HCT116 (cell line): ENCODE results near the gene LIN7A. TPM values are rescaled to one million over a fixed set of nuclear protein-coding genes. Genes with fewer than 3 reads are reported as not detected.

Source experiments
- ATAC-seq: fragments of 200-7000 bp; cut with Tn5 transposase; 2 replicates; pipeline ENCODE4 v1.9.1; 2020; ENCODE audit warnings: mild to moderate bottlenecking, moderate library complexity
- BruUV-seq: library from RNA; stranded (reverse); fragments of 400-500 nt; replicated peaks from 2 replicates; lab custom pipeline; 2021; lab: Mats Ljungman, UMichigan
- CTCF ChIA-PET: fragments of 300-600 bp; sonication (Branson Sonifier 250); formaldehyde crosslinking; loops from one replicate; lab custom pipeline; 2021; ENCODE audit warnings: antibody characterized with exemption; lab: Charles Lee
- POLR2A ChIA-PET: fragments of 300-600, 350-600 bp; sonication (Branson Sonifier 250); formaldehyde crosslinking; loops from one replicate; lab custom pipeline; 2021; ENCODE audit warnings: antibody characterized with exemption; lab: Charles Lee
- RAD21 ChIA-PET, 2 experiments: fragments of 300-600 bp; sonication (Branson Sonifier 250); formaldehyde crosslinking; loops; one replicate each; lab custom pipeline; 2023; ENCODE audit warnings: low total read pairs in 2 of 2; ENCODE audit not compliant: uncharacterized antibody in 2 of 2, unreplicated experiment in 2 of 2, low non-redundant PET in 1 of 2; lab: Charles Lee
- DNase-seq: peaks from one replicate; pipeline ENCODE4 v3.0.0-alpha.2; 2010; ENCODE audit warnings: low read depth, low spot score
- H2AFZ ChIP-seq: fragments of 200-600 bp; shearing (Covaris generic), sonication (generic); 2 replicates; pipeline ENCODE4 v1.6.1; 2017; ENCODE audit warnings: low read depth, mixed run types, mixed read lengths, antibody characterized with exemption, low read length; ENCODE audit not compliant: poor library complexity, severe bottlenecking
- H3K27ac ChIP-seq: 2 replicates; pipeline ENCODE4 v1.5.1; 2012; ENCODE audit warnings: low read depth, low read length
- H3K27me3 ChIP-seq: fragments of 200-600 bp; sonication (generic); 2 replicates; pipeline ENCODE4 v1.6.1; 2016; ENCODE audit warnings: mixed run types, low read length, mixed read lengths; ENCODE audit not compliant: insufficient read depth
- H3K36me3 ChIP-seq, 2 experiments: fragments of 200-500 bp in 1 of 2; fragments of 200-600 bp in 1 of 2; sonication (Bioruptor generic) in 1 of 2; sonication (generic) in 1 of 2; 2 replicates each; pipeline versions ENCODE4 v1.5.1 to v1.6.1; 2014 to 2016; ENCODE audit warnings: low read length in 2 of 2, inconsistent platforms in 1 of 2, mixed read lengths in 1 of 2, mixed run types in 1 of 2; ENCODE audit not compliant: insufficient read depth in 2 of 2, control insufficient read depth in 1 of 2
- H3K4me1 ChIP-seq, 2 experiments: fragments of 200-600 bp in 1 of 2; sonication (generic) in 1 of 2; 2 replicates each; pipeline versions ENCODE4 v1.5.1 to v1.6.1; 2012 to 2017; ENCODE audit warnings: low read length in 2 of 2, inconsistent platforms in 1 of 2, mild to moderate bottlenecking in 1 of 2, mixed read lengths in 1 of 2, mixed run types in 1 of 2, moderate library complexity in 1 of 2; ENCODE audit not compliant: insufficient read depth in 2 of 2, control insufficient read depth in 1 of 2
- H3K4me2 ChIP-seq: fragments of 200-600 bp; sonication (generic); 2 replicates; pipeline ENCODE4 v1.6.1; 2017; ENCODE audit warnings: mixed run types, low read length, mixed read lengths
- H3K4me3 ChIP-seq, 2 experiments: fragments of 200-600 bp in 1 of 2; sonication (generic) in 1 of 2; replicated peaks in 1 of 2; 2 replicates each; pipeline ENCODE4 v1.5.1; 2011 to 2016; ENCODE audit warnings: low read length in 2 of 2, control low read depth in 1 of 2, low read depth in 1 of 2, mild to moderate bottlenecking in 1 of 2, mixed read lengths in 1 of 2, mixed run types in 1 of 2
- H3K79me2 ChIP-seq: fragments of 200-600 bp; sonication (generic); 2 replicates; pipeline ENCODE4 v1.6.1; 2017; ENCODE audit warnings: mild to moderate bottlenecking, mixed run types, low read length, moderate library complexity, mixed read lengths; ENCODE audit not compliant: insufficient read depth
- H3K9ac ChIP-seq: fragments of 200-600 bp; sonication (generic); 2 replicates; pipeline ENCODE4 v1.6.1; 2016; ENCODE audit warnings: low read length, mixed read lengths
- H3K9me2 ChIP-seq: fragments of 200-600 bp; sonication (generic), shearing (Covaris generic); 2 replicates; pipeline ENCODE4 v1.6.1; 2017; ENCODE audit warnings: mixed run types, mild to moderate bottlenecking, moderate library complexity; ENCODE audit not compliant: insufficient read depth
- H3K9me3 ChIP-seq, 2 experiments: fragments of 200-500 bp in 1 of 2; fragments of 200-600 bp in 1 of 2; sonication (Bioruptor generic) in 1 of 2; sonication (generic) in 1 of 2; 2 replicates each; pipeline ENCODE4 v1.6.1; 2014 to 2017; ENCODE audit warnings: low read length in 2 of 2, mixed read lengths in 2 of 2, inconsistent platforms in 1 of 2, low read depth in 1 of 2, mild to moderate bottlenecking in 1 of 2, mixed run types in 1 of 2, moderate library complexity in 1 of 2; ENCODE audit not compliant: control insufficient read depth in 1 of 2, insufficient read depth in 1 of 2
- H4K20me1 ChIP-seq: fragments of 200-600 bp; sonication (generic), shearing (Covaris generic); 2 replicates; pipeline ENCODE4 v1.6.1; 2017; ENCODE audit warnings: mixed run types, mild to moderate bottlenecking, moderate library complexity; ENCODE audit not compliant: insufficient read depth
- ATF3 ChIP-seq: IDR thresholded peaks from 2 replicates; pipeline ENCODE4 v1.6.1; 2012
- CBX3 ChIP-seq: IDR thresholded peaks from 2 replicates; pipeline ENCODE4 v1.6.1; 2012; ENCODE audit warnings: low read depth
- CEBPB ChIP-seq: IDR thresholded peaks from 2 replicates; pipeline ENCODE4 v1.6.1; 2012; ENCODE audit warnings: low read depth
- EGR1 ChIP-seq: IDR thresholded peaks from 2 replicates; pipeline ENCODE4 v1.6.1; 2012; ENCODE audit warnings: low read depth
- ELF1 ChIP-seq: IDR thresholded peaks from 2 replicates; pipeline ENCODE4 v1.6.1; 2012; ENCODE audit warnings: low read depth, borderline replicate concordance
- POLR2AphosphoS5 ChIP-seq: IDR thresholded peaks from 2 replicates; pipeline ENCODE4 v1.6.1; 2011; ENCODE audit warnings: mild to moderate bottlenecking, low read depth, low read length, moderate library complexity
- RAD21 ChIP-seq: IDR thresholded peaks from 2 replicates; pipeline ENCODE4 v1.6.1; 2012; ENCODE audit warnings: low read depth, mild to moderate bottlenecking
- SIN3A ChIP-seq: IDR thresholded peaks from 2 replicates; pipeline ENCODE4 v1.6.1; 2012; ENCODE audit warnings: low read depth
- SP1 ChIP-seq: IDR thresholded peaks from 2 replicates; pipeline ENCODE4 v1.6.1; 2012; ENCODE audit warnings: low read depth
- TCF7L2 ChIP-seq: IDR thresholded peaks from 2 replicates; pipeline ENCODE4 v1.7.0; 2011; ENCODE audit warnings: borderline replicate concordance, inconsistent platforms; ENCODE audit not compliant: insufficient read depth, insufficient read length; ENCODE audit errors: extremely low read depth
- ZBTB33 ChIP-seq: IDR thresholded peaks from 2 replicates; pipeline ENCODE4 v1.6.1; 2011; ENCODE audit warnings: mild to moderate bottlenecking, low read length, moderate library complexity; ENCODE audit not compliant: insufficient replicate concordance; ENCODE audit errors: extremely low read depth
- ZNF274 ChIP-seq: fragments of 200-500 bp; sonication (Bioruptor generic); IDR thresholded peaks from 2 replicates; pipeline ENCODE4 v1.6.1; 2014; ENCODE audit warnings: mild to moderate bottlenecking, low read depth, low read length, inconsistent platforms
- intact Hi-C: fragments of 100-400 bp; cut with micrococcal nuclease; formaldehyde crosslinking; loops from 2 replicates; pipeline ENCODE4 v1.10.0; 2022
- total RNA-seq: library from RNA; stranded (reverse); gene quantifications from one replicate; pipeline ENCODE4 v1.2.1, GENCODE V29; 2021; ENCODE audit not compliant: unreplicated experiment
- TF ChIP-seq, protein P1 (sequence below): IDR thresholded peaks from 2 replicates; pipeline ENCODE4 v1.6.1; 2012
- TF ChIP-seq, protein P2 (sequence below): IDR thresholded peaks from 2 replicates; pipeline ENCODE4 v1.6.1; 2012; ENCODE audit warnings: low read depth

The LIN7A gene
- total RNA-seq, 1 experiment from 2014 or later: 1.5 TPM

- Histone ChIP-seq H3K79me2 (no peaks in the 10 kb centered on the region), H3K27me3 (no peaks in the 10 kb centered on the region; the same call in 1 of the 2 replicates), H3K36me3 (no peaks in the 10 kb centered on the region), H3K4me2 (no peak overlapping the region), H3K9me2 (0 out of 2 replicates have a peak, but pooled peaks cover 6% of the 10 kb centered on the region), H4K20me1 (no peaks in the 10 kb centered on the region), H3K4me1 (no peaks in the 10 kb centered on the region), H3K4me3 (no peak overlapping the region), H3K27ac (no peak overlapping the region), H3K9me3 (no peaks in the 10 kb centered on the region), H3K9ac (no peak overlapping the region), H2AFZ (no peak overlapping the region)
- intact Hi-C loops: no loop called here
- no TSS peak for BruUV-seq
- ATAC-seq (no peak), DNase-seq (no peak)
- CTCF ChIA-PET: no interaction called here
- RAD21 ChIA-PET: no interaction called here
- POLR2A ChIA-PET: no interaction called here
- no peak for TF ChIP-seq ZBTB33
- TF ChIP-seq, protein P1, sequence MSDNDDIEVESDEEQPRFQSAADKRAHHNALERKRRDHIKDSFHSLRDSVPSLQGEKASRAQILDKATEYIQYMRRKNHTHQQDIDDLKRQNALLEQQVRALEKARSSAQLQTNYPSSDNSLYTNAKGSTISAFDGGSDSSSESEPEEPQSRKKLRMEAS: no peak
- no peak for TF ChIP-seq POLR2AphosphoS5
- TF ChIP-seq ZNF274: no peak
- no peak for TF ChIP-seq SIN3A
- no peak for TF ChIP-seq ATF3
- no peak for TF ChIP-seq CBX3
- TF ChIP-seq, protein P2, sequence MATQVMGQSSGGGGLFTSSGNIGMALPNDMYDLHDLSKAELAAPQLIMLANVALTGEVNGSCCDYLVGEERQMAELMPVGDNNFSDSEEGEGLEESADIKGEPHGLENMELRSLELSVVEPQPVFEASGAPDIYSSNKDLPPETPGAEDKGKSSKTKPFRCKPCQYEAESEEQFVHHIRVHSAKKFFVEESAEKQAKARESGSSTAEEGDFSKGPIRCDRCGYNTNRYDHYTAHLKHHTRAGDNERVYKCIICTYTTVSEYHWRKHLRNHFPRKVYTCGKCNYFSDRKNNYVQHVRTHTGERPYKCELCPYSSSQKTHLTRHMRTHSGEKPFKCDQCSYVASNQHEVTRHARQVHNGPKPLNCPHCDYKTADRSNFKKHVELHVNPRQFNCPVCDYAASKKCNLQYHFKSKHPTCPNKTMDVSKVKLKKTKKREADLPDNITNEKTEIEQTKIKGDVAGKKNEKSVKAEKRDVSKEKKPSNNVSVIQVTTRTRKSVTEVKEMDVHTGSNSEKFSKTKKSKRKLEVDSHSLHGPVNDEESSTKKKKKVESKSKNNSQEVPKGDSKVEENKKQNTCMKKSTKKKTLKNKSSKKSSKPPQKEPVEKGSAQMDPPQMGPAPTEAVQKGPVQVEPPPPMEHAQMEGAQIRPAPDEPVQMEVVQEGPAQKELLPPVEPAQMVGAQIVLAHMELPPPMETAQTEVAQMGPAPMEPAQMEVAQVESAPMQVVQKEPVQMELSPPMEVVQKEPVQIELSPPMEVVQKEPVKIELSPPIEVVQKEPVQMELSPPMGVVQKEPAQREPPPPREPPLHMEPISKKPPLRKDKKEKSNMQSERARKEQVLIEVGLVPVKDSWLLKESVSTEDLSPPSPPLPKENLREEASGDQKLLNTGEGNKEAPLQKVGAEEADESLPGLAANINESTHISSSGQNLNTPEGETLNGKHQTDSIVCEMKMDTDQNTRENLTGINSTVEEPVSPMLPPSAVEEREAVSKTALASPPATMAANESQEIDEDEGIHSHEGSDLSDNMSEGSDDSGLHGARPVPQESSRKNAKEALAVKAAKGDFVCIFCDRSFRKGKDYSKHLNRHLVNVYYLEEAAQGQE: no peak
- no peak for TF ChIP-seq SP1
- no peak for TF ChIP-seq CEBPB
- no peak for TF ChIP-seq RAD21
- no peak for TF ChIP-seq EGR1
- no peak for TF ChIP-seq TCF7L2
- no peak for TF ChIP-seq ELF1
These were observed 180.9 kb downstream of the LIN7A start for GRCh38 chr12:80756875-80757274.
